IPS DF 4.7 (cell line): ENCODE data around the gene CHST11.

Experiments
- DNase-seq: peaks from one replicate; pipeline ENCODE4 v3.0.0-alpha.2; 2013; ENCODE audit warnings: low spot score; ENCODE audit errors: extremely low read depth

Gene CHST11

GRCh38 chr12:104752881-104753280 is 296.1 kb downstream of the CHST11 start:
- DNase-seq: no peak

- no peak for DNase-seq
These were observed 300.2 kb downstream of the CHST11 start for GRCh38 chr12:104756901-104757300.

- no peak for DNase-seq
These were observed 302.0 kb downstream of the CHST11 start for GRCh38 chr12:104758771-104759170.

GRCh38 chr12:104761091-104761490 is 304.3 kb downstream of the CHST11 start:
- DNase-seq: no peak

GRCh38 chr12:104761611-104762010 is 304.9 kb downstream of the CHST11 start:
- no peak for DNase-seq

- no peak for DNase-seq
These were observed 306.5 kb downstream of the CHST11 start for GRCh38 chr12:104763168-104763805.

GRCh38 chr12:104764225-104765091 is 307.7 kb downstream of the CHST11 start:
- DNase-seq: no peak

GRCh38 chr12:104767261-104767660 is 310.5 kb downstream of the CHST11 start:
- no peak for DNase-seq

GRCh38 chr12:104768033-104768432 is 311.3 kb downstream of the CHST11 start:
- DNase-seq: no peak

- DNase-seq: no peak
These were observed 312.4 kb downstream of the CHST11 start for GRCh38 chr12:104769144-104769561.

GRCh38 chr12:104772336-104772735 is 315.6 kb downstream of the CHST11 start:
- no peak for DNase-seq

GRCh38 chr12:104775731-104776231 is 319.0 kb downstream of the CHST11 start:
- DNase-seq: no peak

GRCh38 chr12:104779134-104779533 is 322.4 kb downstream of the CHST11 start:
- DNase-seq: no peak

- no peak for DNase-seq
These were observed 325.5 kb downstream of the CHST11 start for GRCh38 chr12:104782296-104782695.

- DNase-seq: no peak
These were observed 327.8 kb downstream of the CHST11 start for GRCh38 chr12:104784592-104784991.

GRCh38 chr12:104785886-104786285 is 329.1 kb downstream of the CHST11 start:
- DNase-seq: no peak

GRCh38 chr12:104786352-104786751 is 329.6 kb downstream of the CHST11 start:
- no peak for DNase-seq

- peak; percentile 89 for DNase-seq
These were observed 332.1 kb downstream of the CHST11 start for GRCh38 chr12:104788840-104789271.

GRCh38 chr12:104790296-104791125 is 333.8 kb downstream of the CHST11 start:
- peak; percentile 36 for DNase-seq

- DNase-seq: no peak
These were observed 335.8 kb downstream of the CHST11 start for GRCh38 chr12:104792570-104792969.

- no peak for DNase-seq
These were observed 336.5 kb downstream of the CHST11 start for GRCh38 chr12:104793285-104793684.

- no peak for DNase-seq
These were observed 337.2 kb downstream of the CHST11 start for GRCh38 chr12:104793968-104794367.
